HG03469 (cell line): ENCODE measurements around the gene ACACA.

ENCODE experiments used
- ATAC-seq: cut with Tn5 transposase; IDR thresholded peaks from one replicate; pipeline ENCODE4 v1.9.1; 2021; ENCODE audit warnings: mild to moderate bottlenecking, moderate library complexity, moderate number of reproducible peaks; ENCODE audit not compliant: unreplicated experiment

Gene ACACA

GRCh38 chr17:37299257-37299980, 107.2 kb downstream of the ACACA start:
- no peak for ATAC-seq

- no peak for ATAC-seq
Observed at GRCh38 chr17:37295888-37296287, 110.7 kb downstream of the ACACA start.

- ATAC-seq = no peak
Observed at GRCh38 chr17:37294888-37295287, 111.7 kb downstream of the ACACA start.

- ATAC-seq = no peak
Observed at GRCh38 chr17:37293770-37294169, 112.9 kb downstream of the ACACA start.

- no peak for ATAC-seq
Observed at GRCh38 chr17:37292429-37293139, 114.1 kb downstream of the ACACA start.

GRCh38 chr17:37291351-37291750, 115.3 kb downstream of the ACACA start:
- ATAC-seq = no peak

GRCh38 chr17:37286430-37286829, 120.2 kb downstream of the ACACA start:
- ATAC-seq = no peak

- no peak for ATAC-seq
Observed at GRCh38 chr17:37284191-37284590, 122.4 kb downstream of the ACACA start.

- ATAC-seq = no peak
Observed at GRCh38 chr17:37283414-37283961, 123.1 kb downstream of the ACACA start.

- no peak for ATAC-seq
Observed at GRCh38 chr17:37280841-37281240, 125.8 kb downstream of the ACACA start.

GRCh38 chr17:37278247-37278894, 128.3 kb downstream of the ACACA start:
- ATAC-seq = no peak

GRCh38 chr17:37276475-37276874, 130.2 kb downstream of the ACACA start:
- no peak for ATAC-seq

- no peak for ATAC-seq
Observed at GRCh38 chr17:37274461-37274860, 132.2 kb downstream of the ACACA start.

GRCh38 chr17:37273409-37274051, 133.1 kb downstream of the ACACA start:
- no peak for ATAC-seq

GRCh38 chr17:37265446-37266173, 141.0 kb downstream of the ACACA start:
- no peak for ATAC-seq

- ATAC-seq = no peak
Observed at GRCh38 chr17:37261286-37261685, 145.3 kb downstream of the ACACA start.

GRCh38 chr17:37259030-37259735, 147.5 kb downstream of the ACACA start:
- no peak for ATAC-seq

GRCh38 chr17:37256627-37257026, 150.0 kb downstream of the ACACA start:
- ATAC-seq = no peak

- ATAC-seq = no peak
Observed at GRCh38 chr17:37255432-37255831, 151.2 kb downstream of the ACACA start.

- ATAC-seq = no peak
Observed at GRCh38 chr17:37247825-37248224, 158.8 kb downstream of the ACACA start.
